Thyroid gland (tissue), 4 donors: ENCODE data around the gene PLIN5.
"Not testable (repeated sequence)": the region's sequence is repeated elsewhere in the genome, so short reads cannot be mapped to it uniquely, and the experiment has no call there.

Source experiments
- CTCF ChIP-seq, 6 experiments: fragments of 200-600 bp in 3 of 6; fragments of 450-650 bp in 3 of 6; sonication (generic) in 3 of 6; IDR thresholded peaks; one replicate each; pipeline ENCODE4 v1.5.1; 2016 to 2019; ENCODE audit warnings: antibody characterized with exemption in 6 of 6, mild to moderate bottlenecking in 2 of 6, inconsistent platforms in 1 of 6, moderate library complexity in 1 of 6
- POLR2A ChIP-seq, 2 donors: fragments of 450-650 bp; IDR thresholded peaks; one replicate each; pipeline ENCODE4 v1.6.1; 2017; ENCODE audit warnings: antibody characterized with exemption in 2 of 2, mild to moderate bottlenecking in 2 of 2, moderate library complexity in 1 of 2

- not testable (repeated sequence) for TF ChIP-seq CTCF, POLR2A (IDR thresholded peaks at IDR 0.05)
These were observed 6.8 kb upstream of the PLIN5 start for GRCh38 chr19:4541806-4542145.
